Activated CD4-positive, alpha-beta T cell treated with anti-CD3 and anti-CD28 coated beads, Interleukin-2, amount 50 U/mL, for 24 hours (primary cell): ENCODE results near the gene RPS26.
A peak's percentile ranks its signal among the peaks of the same experiment; 100 is the strongest.
"Not testable (repeated sequence)": the region's sequence is repeated elsewhere in the genome, so short reads cannot be mapped to it uniquely, and the experiment has no call there.

ENCODE experiments used
- DNase-seq, 2 donors: peaks; one replicate each; pipeline ENCODE4 v3.0.0-alpha.2; 2020; ENCODE audit warnings: low read depth in 1 of 2, low spot score in 1 of 2

RPS26 gene

GRCh38 chr12:56041552-56042429 is at the start of gene RPS26:
TSS of gene RPS26 (plus strand) at chr12:56041918. CDS start at chr12:56042167, 249 bp downstream.
- DNase-seq: peak; percentile 72 to 91

- no peak for DNase-seq
Measured at GRCh38 chr12:55993230-55993853, 48.4 kb upstream of the RPS26 start.

GRCh38 chr12:55995366-55995765 is 46.4 kb upstream of the RPS26 start:
- DNase-seq: no peak

GRCh38 chr12:55996201-55996714 is 45.5 kb upstream of the RPS26 start:
- peak; percentile 20 to 70 for DNase-seq

GRCh38 chr12:55996715-55997534 is 44.8 kb upstream of the RPS26 start, which contains the start of gene SUOX:
TSS of gene SUOX (plus strand) at chr12:55997276. CDS start at chr12:56002222, 4,946 bp downstream.
- DNase-seq: peak in 1 of 2 donors; percentile 6

- DNase-seq: no peak
Measured at GRCh38 chr12:55997535-55997859, 44.2 kb upstream of the RPS26 start.

GRCh38 chr12:55999522-55999921 is 42.2 kb upstream of the RPS26 start:
- DNase-seq: not testable (repeated sequence)

- DNase-seq: not testable (repeated sequence)
Measured at GRCh38 chr12:55999999-56000540, 41.6 kb upstream of the RPS26 start.

GRCh38 chr12:56001487-56002100 is 40.1 kb upstream of the RPS26 start:
- no peak for DNase-seq

GRCh38 chr12:56003376-56003775 is 38.3 kb upstream of the RPS26 start:
- DNase-seq: not testable (repeated sequence)

- no peak for DNase-seq
Measured at GRCh38 chr12:56004211-56004610, 37.5 kb upstream of the RPS26 start.

- DNase-seq: peak; percentile 41 to 46
Measured at GRCh38 chr12:56007564-56008559, 33.9 kb upstream of the RPS26 start.

- DNase-seq: no peak
Measured at GRCh38 chr12:56010111-56010570, 31.6 kb upstream of the RPS26 start.

- no peak for DNase-seq
Measured at GRCh38 chr12:56011509-56012090, 30.1 kb upstream of the RPS26 start.

- no peak for DNase-seq
Measured at GRCh38 chr12:56013482-56013881, 28.2 kb upstream of the RPS26 start.

- DNase-seq: no peak
Measured at GRCh38 chr12:56014205-56014604, 27.5 kb upstream of the RPS26 start.

- no peak for DNase-seq
Measured at GRCh38 chr12:56017181-56017580, 24.5 kb upstream of the RPS26 start.

- DNase-seq: no peak
Measured at GRCh38 chr12:56018356-56018755, 23.4 kb upstream of the RPS26 start.
